Measurements from ENCODE around the gene MUC12.
"Not testable (repeated sequence)": the region's sequence is repeated elsewhere in the genome, so short reads cannot be mapped to it uniquely, and the experiment has no call there.

Gene MUC12

DNA sequence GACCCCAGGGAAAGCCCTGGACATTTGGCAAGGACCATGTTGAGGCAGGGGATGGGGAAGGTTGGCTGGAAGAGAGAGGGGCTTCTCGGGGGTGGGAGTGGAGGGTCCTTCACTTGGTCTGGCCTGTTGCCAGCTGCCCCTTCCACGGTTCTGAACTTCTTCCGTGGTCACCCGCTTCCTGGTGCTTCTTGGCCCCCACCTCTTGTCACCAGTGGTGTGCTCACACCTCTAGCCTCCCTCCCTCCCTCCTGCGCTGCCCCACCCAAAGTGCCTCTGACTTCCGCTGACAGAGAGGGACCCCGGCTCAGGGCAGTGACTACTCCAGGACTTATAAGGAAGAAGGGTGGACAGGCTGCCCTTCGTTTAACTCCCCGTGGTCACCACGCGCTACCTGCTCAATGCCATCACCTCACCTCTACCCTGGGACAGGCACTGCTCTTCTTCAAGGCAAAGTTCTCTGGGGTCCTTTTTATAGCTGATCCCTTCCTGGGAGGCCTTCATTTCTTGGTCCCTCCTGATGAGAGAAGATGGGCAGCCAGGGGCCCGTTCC is at the start of gene MUC12:
TSS of gene MUC12 (plus strand) at position 500 of the 550 bp plus-strand sequence. CDS start 58 bp downstream, outside the sequence.
- no peak for DNase-seq

DNA sequence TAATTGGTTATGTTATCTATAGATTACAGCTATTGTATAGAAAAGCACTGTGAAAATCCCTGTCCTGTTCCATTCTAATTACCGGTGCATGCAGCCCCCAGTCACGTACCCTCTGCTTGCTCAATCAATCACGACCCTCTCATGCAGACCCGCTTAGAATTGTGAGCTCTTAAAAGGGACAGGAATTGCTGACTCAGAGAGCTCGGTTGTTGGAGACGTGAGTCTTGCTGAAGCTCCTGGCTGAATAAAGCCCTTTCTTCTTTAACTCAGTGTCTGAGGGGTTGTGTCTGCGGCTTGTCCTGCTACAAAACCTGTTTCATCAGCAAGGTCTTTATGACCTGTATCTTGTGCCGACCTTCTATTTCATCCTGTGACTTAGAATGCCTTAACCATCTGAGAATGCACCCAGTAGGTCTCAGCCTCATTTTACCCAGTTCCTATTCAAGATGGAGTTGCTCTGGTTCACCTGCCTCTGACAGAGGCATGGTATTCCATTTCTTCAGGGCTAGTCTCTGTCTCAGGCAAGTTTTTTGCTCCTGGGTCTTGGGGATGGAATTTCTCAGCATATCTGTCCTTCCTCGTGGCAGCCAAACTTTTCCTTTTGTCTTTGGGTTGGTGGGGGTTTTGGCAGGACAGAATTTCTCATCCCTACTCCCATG is 49.5 kb upstream of the MUC12 start:
- not testable (repeated sequence) for DNase-seq

- DNase-seq: no peak
These were observed 48.3 kb upstream of the MUC12 start for GRCh38 chr7:100921039-100921438.

DNA sequence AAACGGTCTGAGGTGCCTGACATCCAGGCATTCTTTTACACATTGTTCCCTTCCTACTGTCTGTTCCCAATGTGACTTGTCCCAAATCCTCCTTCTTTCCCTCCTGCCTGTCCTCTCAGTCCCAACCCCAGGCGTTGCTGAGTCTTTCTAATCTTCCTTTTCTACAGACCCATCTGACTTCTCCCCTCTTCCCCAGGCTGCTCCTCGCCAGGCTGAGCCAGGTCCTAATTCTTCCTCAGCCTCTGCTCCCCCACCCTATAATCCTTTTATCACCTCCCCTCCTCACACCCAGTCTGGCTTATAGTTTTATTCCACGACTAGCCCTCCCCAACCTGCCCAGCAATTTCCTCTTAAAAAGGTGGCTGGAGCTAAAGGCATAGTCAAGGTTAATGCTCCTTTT is 45.7 kb upstream of the MUC12 start:
- DNase-seq: not testable (repeated sequence)

- no peak for DNase-seq
These were observed 39.6 kb upstream of the MUC12 start for GRCh38 chr7:100929808-100930174.

- no peak for DNase-seq
These were observed 35.6 kb upstream of the MUC12 start for GRCh38 chr7:100933734-100934133.

DNA sequence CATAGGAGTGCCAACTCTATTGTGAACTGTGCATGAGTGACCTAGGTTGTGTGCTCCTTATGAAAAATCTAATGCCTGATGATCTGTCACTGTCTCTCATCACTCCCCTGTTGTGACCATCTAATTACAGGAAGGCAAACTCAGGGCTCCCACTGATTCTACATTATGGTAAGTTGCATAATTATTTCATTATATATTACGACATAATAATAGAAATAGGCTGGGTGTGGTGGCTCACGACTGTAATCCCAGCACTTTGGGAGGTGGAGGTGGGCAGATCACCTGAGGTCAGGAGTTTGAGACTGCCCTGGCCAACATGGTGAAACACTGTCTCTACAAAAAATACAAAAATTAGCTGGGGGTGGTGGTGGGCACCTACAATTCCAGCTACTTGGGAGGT is 34.0 kb upstream of the MUC12 start:
- not testable (repeated sequence) for DNase-seq

DNA sequence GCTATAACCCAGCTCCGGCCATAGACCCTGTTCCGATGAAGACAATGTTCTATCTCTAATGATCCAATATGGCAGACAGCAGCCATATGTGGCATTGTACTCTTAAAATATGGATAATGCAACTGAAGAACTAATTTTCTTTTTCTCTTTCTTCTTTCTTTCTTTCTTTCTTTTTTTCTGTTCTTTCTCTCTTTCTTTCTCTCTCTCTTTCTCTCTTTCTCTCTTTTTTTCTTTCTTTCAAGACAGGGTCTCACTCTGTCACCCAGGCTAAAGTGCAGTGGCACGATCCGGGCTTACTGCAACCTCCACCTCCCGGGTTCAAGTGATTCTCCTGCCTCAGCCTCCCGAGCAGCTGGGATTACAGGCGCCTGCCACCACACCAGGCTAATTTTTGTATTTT is 33.2 kb upstream of the MUC12 start:
- DNase-seq: not testable (repeated sequence)

DNA sequence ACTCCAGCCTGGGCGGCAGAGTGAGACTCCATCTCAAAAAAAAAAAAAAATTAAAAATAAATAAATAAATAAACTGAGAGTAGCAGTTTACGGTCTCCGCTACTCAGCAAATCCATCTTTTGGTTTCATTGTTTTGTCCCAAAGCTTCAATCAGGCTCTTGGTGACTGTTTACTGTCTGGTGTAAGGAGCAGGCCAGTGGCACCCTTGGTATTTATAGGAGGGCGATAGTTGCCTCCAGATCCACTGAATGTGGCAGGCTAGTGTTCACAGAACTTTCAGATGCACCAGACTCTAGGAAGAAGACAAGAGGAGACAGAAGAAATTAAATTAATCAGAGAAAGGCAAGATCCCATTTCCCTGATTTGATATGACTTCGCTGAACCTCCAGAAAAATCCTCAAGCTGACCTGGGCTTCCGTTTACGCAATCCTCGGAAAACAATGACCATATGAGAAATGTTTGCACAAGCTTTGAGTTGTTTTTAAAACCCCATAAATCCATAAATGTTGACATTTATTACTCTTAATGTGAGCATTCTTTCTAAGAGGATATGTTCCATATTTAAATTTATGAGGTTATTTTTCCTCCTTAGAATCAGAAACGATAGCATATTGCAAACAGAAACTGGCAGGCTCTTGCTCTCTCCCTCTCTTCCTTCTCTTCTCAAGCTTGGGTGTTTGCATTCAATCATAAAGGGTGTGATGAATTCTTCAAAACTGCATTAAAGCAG is 27.2 kb upstream of the MUC12 start:
- DNase-seq: no peak

DNA sequence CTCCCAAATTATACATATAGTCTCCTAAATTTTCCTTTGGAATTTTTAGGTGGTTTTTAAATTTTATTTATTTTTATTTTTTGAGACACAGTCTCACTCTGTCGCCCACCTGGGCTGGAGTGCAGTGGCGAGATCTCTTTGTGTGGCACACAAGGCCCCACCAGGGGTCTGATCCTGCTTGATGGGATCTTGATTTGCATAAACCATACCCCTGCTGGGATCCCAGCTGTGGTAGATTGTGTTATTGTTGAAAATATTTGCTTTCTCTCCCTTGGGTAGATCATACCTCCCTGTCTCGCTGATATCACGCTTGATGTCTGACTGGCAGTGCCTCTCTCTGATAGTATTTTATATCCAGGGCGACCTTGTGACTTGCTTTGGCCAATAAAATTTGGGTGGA is 25.7 kb upstream of the MUC12 start:
- no peak for DNase-seq

- DNase-seq: no peak
These were observed 25.2 kb upstream of the MUC12 start for GRCh38 chr7:100944138-100944537.

DNA sequence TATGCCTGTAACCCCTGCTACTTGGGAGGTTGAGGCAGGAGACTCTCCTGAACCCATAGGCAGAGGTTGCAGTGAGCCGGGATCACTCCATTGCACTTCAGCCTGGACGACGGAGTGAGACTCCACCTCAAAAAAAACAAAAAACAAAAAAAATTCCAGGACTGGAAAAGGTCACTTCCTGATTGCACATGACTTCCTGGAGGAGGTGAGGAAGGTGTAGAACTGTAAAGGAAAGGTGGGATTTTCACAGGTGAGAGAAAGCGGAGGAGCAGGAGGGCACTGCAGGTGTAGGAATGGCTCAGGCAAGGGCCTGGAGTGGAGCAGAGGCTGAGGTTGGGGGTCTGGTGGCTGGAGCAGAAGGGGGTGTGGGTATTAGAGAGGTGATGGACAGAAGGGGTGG is 23.3 kb upstream of the MUC12 start:
- no peak for DNase-seq

DNA sequence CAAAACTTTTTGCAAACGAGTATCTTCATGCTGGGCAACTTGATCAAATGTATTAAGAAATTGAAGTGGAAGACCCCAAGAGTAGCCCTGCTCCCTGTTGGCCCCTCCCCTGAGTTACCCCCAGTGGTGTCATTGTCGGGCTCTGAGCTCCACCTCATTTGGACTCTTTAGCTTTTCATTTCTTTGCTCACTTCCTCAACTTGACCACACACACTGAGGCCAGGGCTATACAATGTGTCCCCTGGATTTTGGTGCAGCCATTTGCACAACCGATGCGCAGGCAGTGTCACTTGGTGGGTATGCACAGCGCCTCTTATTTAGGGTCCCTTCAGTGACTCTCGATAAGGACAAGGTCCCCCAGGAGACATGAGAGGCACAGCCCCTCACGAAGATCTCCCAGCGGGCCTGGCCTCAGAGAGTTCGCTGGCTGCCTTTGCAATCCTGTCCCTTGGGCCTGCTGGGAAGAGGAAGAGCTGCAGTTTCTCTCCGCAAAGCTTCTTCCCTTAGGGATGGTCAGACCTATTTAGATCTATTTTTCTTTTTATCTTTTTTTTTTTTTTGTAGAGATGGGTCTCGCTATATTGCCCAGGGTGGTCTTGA is 22.5 kb upstream of the MUC12 start:
- DNase-seq: no peak

- no peak for DNase-seq
These were observed 21.6 kb upstream of the MUC12 start for GRCh38 chr7:100947792-100948191.

DNA sequence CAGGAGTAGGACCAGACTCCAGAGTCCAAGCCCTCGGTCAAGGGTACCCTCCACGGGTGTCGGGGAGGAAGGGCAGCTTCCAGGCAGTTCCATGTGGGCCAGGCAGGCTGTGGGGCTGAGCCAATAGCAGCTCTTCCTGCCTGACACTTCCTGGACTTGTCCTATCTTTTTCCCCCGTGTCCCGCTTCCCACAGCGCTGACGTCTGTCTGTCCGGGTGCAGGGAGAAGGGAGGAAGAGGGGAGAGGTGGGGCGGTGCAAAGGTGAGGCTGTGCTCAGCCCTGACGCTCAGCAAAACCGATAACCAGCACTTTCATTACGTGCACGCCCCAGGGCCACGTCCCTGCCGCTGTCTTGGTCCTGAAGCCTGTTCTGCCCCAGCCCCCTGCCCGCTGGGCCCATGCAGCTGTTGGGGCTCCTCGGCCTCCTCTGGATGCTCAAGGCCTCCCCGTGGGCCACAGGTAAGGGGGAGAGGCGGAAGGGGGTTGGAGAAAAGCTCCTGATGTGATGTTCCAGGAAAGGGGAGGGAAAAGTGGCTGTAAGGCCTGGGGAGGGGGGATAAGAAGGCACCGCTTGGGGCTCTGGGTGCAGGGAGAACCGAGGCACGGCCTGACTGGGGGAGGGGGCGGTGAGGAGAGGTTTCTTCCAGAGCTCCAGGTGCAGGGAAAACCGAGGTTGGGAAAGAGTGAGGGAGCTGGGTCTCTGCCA is 20.0 kb upstream of the MUC12 start, which contains the start of gene MUC3A:
TSS of gene MUC3A (plus strand) at position 308 of the 706 bp plus-strand sequence. CDS start at position 399, 91 bp downstream.
- DNase-seq: no peak

GRCh38 chr7:100949933-100950443 is 19.4 kb upstream of the MUC12 start:
- DNase-seq: no peak

GRCh38 chr7:100951172-100951571 is 18.2 kb upstream of the MUC12 start:
- DNase-seq: no peak

- DNase-seq: no peak
These were observed 17.3 kb upstream of the MUC12 start for GRCh38 chr7:100951888-100952560.

GRCh38 chr7:100952641-100953040 is 16.7 kb upstream of the MUC12 start:
- no peak for DNase-seq

GRCh38 chr7:100957832-100958421 is 11.4 kb upstream of the MUC12 start:
- DNase-seq: no peak

- no peak for DNase-seq
These were observed 9.5 kb upstream of the MUC12 start for GRCh38 chr7:100959894-100960293.

- DNase-seq: no peak
These were observed 6.8 kb upstream of the MUC12 start for GRCh38 chr7:100962537-100962936.

Data from right forelimb (tissue), 1 donor.